Muscle of leg (tissue), 11 donors: ENCODE measurements around the gene GALM. TPM values are rescaled to one million over a fixed set of nuclear protein-coding genes. Genes with fewer than 3 reads are reported as not detected.
"Not testable (repeated sequence)": the region's sequence is repeated elsewhere in the genome, so short reads cannot be mapped to it uniquely, and the experiment has no call there.

Experiments
- DNase-seq: peaks from one replicate; pipeline ENCODE4 v3.0.0; 2013
- H3K27ac ChIP-seq: one replicate; pipeline ENCODE4 v1.5.1; 2013; ENCODE audit warnings: mild to moderate bottlenecking, low read length, control low read depth
- H3K27me3 ChIP-seq: one replicate; pipeline ENCODE4 v1.6.1; 2013; ENCODE audit warnings: low read length; ENCODE audit not compliant: control insufficient read depth, insufficient read depth
- H3K36me3 ChIP-seq: one replicate; pipeline ENCODE4 v1.6.1; 2013; ENCODE audit warnings: low read length; ENCODE audit not compliant: control insufficient read depth, insufficient read depth
- H3K4me1 ChIP-seq: one replicate; pipeline ENCODE4 v1.6.1; 2013; ENCODE audit warnings: low read length; ENCODE audit not compliant: control insufficient read depth, insufficient read depth
- H3K4me3 ChIP-seq: one replicate; pipeline ENCODE4 v1.5.1; 2013; ENCODE audit warnings: low read length, control low read depth
- H3K9me3 ChIP-seq: replicated peaks from 2 replicates; pipeline ENCODE4 v1.6.1; 2013; ENCODE audit warnings: low read depth, low read length; ENCODE audit not compliant: control insufficient read depth
- WGBS: methylation state at CpG from one replicate; pipeline ENCODE4 v1.1.5; 2013; ENCODE audit warnings: missing lambda C conversion rate; ENCODE audit not compliant: insufficient coverage; 5-methylcytosine and 5-hydroxymethylcytosine counted together
- polyA plus RNA-seq, 8 donors: library from polyadenylated mRNA; unstranded; fragments of 120-200 nt; gene quantifications; one replicate each; pipeline versions ENCODE4 v1.2.1 to v1.2.3, GENCODE V29; 2013; ENCODE audit warnings: inconsistent platforms in 1 of 8, low replicate concordance in 1 of 8; ENCODE audit not compliant: insufficient read length in 8 of 8, insufficient read depth in 1 of 8
- total RNA-seq: library from RNA; stranded (reverse); fragments of 120-200 nt; gene quantifications from one replicate; pipeline ENCODE4 v1.2.4, GENCODE V29; 2013

GALM gene
- total and polyA plus RNA-seq, 9 donors, result 9.4 to 15.0 (median 12.5) TPM

DNA sequence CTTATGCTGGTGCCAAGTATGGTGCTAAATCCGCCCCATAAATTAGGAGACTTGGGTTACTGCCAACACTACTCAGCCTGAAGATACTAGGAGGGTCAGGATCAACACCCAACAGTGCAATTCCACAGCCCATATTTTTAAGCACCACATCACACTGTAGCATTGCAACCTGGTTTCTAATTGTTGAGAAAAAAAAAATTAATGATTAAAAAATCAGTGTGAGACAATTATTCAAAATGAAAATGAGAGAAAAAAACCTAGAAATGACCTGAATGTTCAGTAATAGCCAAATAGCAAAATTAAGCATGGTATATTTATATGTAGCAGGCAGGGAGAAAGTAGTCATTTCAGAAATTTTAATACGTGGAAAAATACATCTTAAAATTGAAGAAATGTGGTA lies 33.9 kb upstream of the GALM start:
- Histone ChIP-seq H3K4me3 (no peak overlapping the region), H3K27ac (no peak overlapping the region), H3K36me3 (no peaks in the 10 kb centered on the region), H3K4me1 (no peaks in the 10 kb centered on the region), H3K27me3 (no peaks in the 10 kb centered on the region), H3K9me3 (peaks cover 2% of the 10 kb centered on the region)
- no peak for DNase-seq
- no CpG with 5 or more reads among the region's 2 CpGs for WGBS

DNA sequence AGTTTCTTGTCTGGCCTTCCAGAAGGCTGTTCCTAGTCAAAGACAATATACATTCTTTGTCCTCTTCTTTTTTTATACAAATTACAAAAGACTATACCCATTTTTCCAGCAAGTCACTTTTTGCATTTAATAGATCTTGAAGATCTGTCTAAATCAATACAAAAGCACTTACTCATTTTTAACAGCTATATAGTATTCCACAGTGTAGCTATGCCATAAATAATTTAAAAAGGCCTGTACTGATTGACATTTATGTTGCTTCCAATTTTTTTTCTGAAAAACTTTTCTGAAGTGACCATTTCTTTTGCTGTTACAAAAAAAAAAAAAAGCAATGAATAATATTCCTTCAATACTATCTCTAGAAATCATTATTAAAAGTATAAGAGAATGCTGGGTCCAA lies 32.9 kb upstream of the GALM start:
- Histone ChIP-seq H3K27me3 (no peaks in the 10 kb centered on the region), H3K27ac (no peak overlapping the region), H3K9me3 (peaks cover 2% of the 10 kb centered on the region), H3K4me1 (no peaks in the 10 kb centered on the region), H3K36me3 (no peaks in the 10 kb centered on the region), H3K4me3 (no peak overlapping the region)
- DNase-seq, result no peak

DNA sequence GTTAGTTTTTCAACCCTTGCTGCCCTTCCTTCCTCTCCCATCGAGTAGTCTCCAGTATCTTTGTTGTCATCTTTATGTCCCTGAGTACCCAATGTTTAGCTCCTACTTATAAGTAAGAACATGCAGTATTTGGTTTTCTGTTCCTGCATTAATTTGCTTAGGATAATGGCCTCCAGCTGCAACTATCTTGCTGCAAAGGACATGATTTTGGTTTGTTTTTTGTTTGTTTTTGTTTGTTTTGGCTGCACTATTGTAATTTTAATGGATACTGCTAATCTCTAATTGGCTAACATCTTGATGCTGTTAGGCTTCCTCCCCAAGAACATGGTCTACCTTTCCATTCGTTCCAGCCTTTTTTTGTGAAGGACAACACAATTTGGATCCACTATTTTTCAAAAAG lies 32.0 kb upstream of the GALM start:
- Histone ChIP-seq H3K4me1 (no peaks in the 10 kb centered on the region), H3K4me3 (no peak overlapping the region), H3K9me3 (peaks cover 2% of the 10 kb centered on the region), H3K36me3 (no peaks in the 10 kb centered on the region), H3K27ac (no peak overlapping the region), H3K27me3 (no peaks in the 10 kb centered on the region)
- no CpG with 5 or more reads among the region's 2 CpGs for WGBS
- no peak for DNase-seq

DNA sequence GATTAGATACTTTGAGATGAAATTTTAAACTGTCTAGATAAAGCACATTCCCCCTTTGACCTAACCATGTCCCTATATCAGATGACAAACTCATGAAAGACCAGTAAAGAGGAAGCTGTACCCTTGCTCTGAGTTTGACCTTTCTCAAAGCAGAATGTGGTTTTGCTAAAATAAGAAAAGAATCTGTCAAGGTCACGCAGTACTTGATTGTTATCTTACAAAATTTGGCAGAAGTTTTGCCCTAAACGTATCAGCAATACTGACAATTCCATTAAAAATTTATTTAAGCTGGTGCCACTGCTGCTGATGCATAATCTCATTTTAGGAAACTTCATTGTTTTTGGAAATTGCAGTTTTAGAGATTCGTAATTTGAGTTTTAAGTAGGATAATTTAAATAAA lies 31.2 kb upstream of the GALM start:
- Histone ChIP-seq H3K36me3 (no peaks in the 10 kb centered on the region), H3K4me3 (no peak overlapping the region), H3K4me1 (no peaks in the 10 kb centered on the region), H3K9me3 (peaks cover 2% of the 10 kb centered on the region), H3K27ac (no peak overlapping the region), H3K27me3 (no peaks in the 10 kb centered on the region)
- no CpG with 5 or more reads among the region's 3 CpGs for WGBS
- DNase-seq, result peak; percentile 40

DNA sequence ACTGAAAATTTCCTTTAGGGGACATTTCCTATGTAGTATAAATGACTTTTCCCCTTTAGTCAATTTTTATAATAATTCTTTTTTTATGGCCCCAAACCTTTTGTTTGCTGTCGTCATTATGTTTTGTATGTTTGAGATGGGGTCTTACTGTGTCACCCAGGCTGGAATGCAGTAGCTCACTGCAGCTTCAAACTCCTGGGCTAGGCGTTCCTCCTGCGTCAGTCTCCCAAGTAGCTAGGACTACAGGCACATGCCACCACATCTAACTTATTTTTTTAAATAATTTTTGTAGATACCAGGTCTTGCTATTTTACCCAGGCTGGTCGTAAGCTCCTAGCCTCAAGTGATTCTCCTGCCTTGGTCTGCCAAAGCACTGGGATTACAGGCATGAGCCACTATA lies 30.8 kb upstream of the GALM start:
- H3K9me3 ChIP-seq, result no peaks in the 10 kb centered on the region
- H3K27ac ChIP-seq, result no peak overlapping the region
- no CpG with 5 or more reads among the region's 4 CpGs for WGBS
- no peaks in the 10 kb centered on the region for H3K36me3 ChIP-seq
- H3K27me3 ChIP-seq, result no peaks in the 10 kb centered on the region
- no peak for DNase-seq
- H3K4me1 ChIP-seq, result no peaks in the 10 kb centered on the region
- no peak overlapping the region for H3K4me3 ChIP-seq

DNA sequence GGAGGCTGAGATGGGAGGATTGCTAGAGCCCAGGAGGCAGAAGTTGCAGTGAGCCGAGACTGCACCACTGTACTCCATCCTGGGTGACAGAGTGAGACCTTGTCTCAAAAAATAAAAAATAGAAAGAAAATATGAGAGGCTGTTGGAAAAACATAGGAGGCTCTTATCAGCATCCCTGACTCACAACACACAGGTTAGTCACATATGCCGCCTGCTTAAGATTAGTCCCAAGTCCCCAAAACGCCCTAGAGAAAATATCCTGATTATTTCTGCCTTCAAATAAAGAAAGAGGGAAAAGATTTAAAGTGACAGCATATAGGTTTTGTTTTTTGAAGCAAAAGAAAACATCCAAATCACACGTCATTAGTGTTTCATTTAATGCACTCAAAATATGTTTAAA lies 29.8 kb upstream of the GALM start:
- H3K27ac ChIP-seq, result no peak overlapping the region
- no peaks in the 10 kb centered on the region for H3K4me1 ChIP-seq
- no peaks in the 10 kb centered on the region for H3K27me3 ChIP-seq
- no peaks in the 10 kb centered on the region for H3K9me3 ChIP-seq
- H3K4me3 ChIP-seq, result no peak overlapping the region
- WGBS, result no CpG with 5 or more reads among the region's 4 CpGs
- no peak for DNase-seq
- H3K36me3 ChIP-seq, result no peaks in the 10 kb centered on the region

DNA sequence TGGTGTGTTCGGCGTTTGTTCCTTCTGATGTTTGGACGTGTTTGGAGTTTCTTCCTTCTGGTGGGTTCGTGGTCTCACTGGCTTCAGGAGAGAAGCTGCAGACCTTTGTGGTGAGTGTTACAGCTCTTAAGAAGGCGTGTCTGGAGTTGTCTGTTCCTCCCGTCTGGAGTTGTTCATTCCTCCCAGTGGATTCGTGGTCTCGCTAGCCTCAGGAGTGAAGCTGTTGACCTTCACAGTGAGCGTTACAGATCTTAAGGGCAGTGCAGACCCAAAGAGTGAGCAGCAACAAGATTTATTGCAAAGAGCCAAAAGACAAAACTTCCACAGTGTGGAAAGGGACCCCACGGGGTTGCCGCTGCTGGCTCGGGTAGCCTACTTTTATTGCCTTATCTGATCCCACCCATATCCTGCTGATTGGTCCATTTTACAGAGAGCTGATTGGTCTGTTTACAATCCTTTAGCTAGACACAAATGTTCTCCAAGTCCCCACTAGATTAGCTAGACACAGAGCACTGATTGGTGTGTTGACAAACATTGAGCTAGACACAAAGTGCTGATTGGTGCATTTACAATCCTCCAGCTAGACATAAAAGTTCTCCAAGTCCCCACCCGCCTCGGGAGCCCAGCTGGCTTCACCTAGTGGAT lies 23.4 kb upstream of the GALM start:
- not testable (repeated sequence) for H3K9me3 ChIP-seq, H3K27ac ChIP-seq, H3K27me3 ChIP-seq, H3K4me3 ChIP-seq, H3K4me1 ChIP-seq, DNase-seq, H3K36me3 ChIP-seq
- 84% methylated on average over 10 of the region's 14 CpGs for WGBS

DNA sequence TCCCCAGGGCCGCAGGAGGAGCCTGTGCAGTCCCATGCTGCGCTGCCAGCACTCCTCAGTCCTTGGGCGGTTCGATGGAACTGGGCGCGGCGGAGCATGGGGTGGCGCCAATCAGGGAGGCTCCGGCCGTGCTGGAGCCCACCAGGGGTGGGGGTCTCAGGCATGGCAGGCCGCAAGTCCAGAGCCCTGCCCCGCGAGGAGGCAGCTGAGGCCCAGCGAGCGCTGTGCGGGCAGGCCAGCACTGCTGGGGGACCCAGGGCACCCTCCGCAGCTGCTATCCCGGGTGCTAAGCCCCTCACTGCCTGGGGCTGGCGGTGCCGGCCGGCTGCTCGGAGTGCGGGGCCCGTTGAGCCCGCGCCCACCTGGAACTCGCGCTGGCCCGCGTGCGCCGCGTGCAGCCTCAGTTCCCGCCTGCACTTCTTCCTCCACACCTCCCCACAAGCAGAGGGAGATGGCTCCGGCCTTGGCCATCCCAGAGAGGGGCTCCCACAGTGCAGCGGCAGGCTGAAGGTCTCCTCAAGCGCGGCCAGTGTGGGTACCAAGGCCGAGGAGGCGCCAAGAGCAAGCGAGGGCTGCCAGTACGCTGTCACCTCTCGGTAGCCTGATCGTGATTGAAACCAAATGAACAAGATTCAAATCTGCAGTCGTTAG lies 22.8 kb upstream of the GALM start:
- no peak overlapping the region for H3K4me3 ChIP-seq
- H3K27ac ChIP-seq, result no peak overlapping the region
- WGBS, result 96% methylated on average over 45 of the region's 45 CpGs
- no peaks in the 10 kb centered on the region for H3K36me3 ChIP-seq
- H3K9me3 ChIP-seq, result peaks cover 2% of the 10 kb centered on the region
- H3K4me1 ChIP-seq, result no peaks in the 10 kb centered on the region
- H3K27me3 ChIP-seq, result no peaks in the 10 kb centered on the region
- no peak for DNase-seq

DNA sequence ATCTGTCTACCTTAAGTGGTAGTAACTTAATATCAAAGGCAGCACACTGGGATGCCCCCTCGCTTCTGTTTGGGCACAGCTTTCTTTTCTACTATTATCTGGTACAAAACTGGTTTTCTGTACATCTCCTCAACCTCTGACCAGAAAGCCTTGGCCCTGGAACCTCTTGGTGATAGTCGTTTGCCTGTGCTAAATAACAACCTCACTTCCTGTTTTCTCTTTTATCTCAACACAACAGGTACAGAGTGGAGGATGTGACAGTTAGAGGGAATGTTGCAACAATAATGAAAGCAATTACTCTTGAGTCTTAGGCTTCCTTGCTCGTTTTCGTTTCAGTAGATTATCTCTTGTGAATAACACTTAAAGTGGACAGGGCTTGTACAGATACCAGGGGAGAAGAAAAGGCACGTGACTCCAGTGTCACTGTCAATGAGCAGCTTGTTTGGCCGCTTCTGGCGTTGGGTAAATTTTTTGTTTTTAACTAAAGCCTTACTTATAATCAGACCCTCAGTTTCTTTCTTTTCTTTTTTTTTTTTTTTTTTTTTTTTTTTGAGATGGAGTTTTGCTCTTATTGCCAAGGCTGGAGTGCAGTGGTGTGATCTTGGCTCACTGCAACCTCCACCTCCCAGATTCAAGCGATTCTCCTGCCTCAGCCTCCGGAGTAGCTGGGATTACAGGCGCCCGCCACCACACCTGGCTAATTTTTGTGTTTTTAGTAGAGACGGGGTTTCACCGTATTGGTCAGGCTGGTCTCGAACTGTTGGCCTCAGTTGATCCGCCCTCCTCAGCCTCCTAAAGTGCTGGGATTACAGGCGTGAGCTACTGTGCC lies 22.0 kb upstream of the GALM start:
- not testable (repeated sequence) for H3K27ac ChIP-seq, H3K9me3 ChIP-seq, H3K4me1 ChIP-seq, H3K27me3 ChIP-seq, H3K4me3 ChIP-seq, H3K36me3 ChIP-seq, DNase-seq
- WGBS, result 85% methylated on average over 7 of the region's 16 CpGs

DNA sequence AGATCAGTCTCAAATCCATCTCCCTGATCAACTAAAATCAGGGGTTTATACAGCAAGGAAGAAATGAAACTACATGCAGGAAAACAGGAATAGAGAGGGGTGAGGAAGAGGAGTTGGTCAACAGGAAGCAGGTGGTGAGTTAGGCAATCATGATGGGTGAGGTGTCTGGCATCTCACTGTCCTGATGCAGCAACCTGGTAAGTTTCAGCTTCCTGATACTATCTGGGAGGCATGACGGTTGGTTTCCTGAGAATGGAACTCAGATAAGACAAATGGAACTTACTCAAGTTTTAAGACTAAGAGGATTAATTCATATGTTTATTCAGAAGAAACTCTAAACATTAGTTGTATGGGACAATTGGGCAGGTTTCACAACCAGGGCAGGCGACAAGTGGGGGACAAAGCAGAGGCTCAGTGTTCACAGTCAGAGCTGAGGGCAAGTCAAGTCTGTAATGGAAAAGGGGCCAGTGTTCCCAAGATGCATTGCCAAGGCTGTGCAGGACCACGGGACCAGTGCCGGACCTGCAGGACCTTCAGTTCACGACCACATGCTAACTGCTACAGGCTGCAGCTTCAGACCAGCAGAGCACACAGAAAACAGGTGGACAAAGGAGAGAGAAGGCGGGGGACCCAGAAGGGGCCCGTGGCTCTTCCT lies 17.7 kb upstream of the GALM start:
- H3K4me1 ChIP-seq, result no peaks in the 10 kb centered on the region
- no peaks in the 10 kb centered on the region for H3K36me3 ChIP-seq
- no peak for DNase-seq
- no peaks in the 10 kb centered on the region for H3K27me3 ChIP-seq
- no peaks in the 10 kb centered on the region for H3K9me3 ChIP-seq
- no peak overlapping the region for H3K4me3 ChIP-seq
- H3K27ac ChIP-seq, result no peak overlapping the region
- WGBS, result 100% methylated on average over 1 of the region's 7 CpGs
